GM18951 (cell line): Measurements from ENCODE around the gene ZNF275.

Experiments used
- POLR2A ChIP-seq: IDR thresholded peaks from 4 replicates; pipeline ENCODE4 v1.6.1; 2011; ENCODE audit warnings: mild to moderate bottlenecking; ENCODE audit not compliant: insufficient read length, insufficient read depth; ENCODE audit errors: extremely low read depth
- in situ Hi-C: fragments of 300-500 bp; cut with MboI; formaldehyde crosslinking; loops from one replicate; pipeline ENCODE4 v1.12.0; 2022; ENCODE audit warnings: low sequenced_read_pairs, mixed read lengths, inconsistent platforms; ENCODE audit not compliant: unreplicated experiment

The ZNF275 gene

GRCh38 chrX:153352858-153353257, 18.9 kb downstream of the ZNF275 start:
- no peak for TF ChIP-seq POLR2A
- in situ Hi-C loops: no loop called here

DNA sequence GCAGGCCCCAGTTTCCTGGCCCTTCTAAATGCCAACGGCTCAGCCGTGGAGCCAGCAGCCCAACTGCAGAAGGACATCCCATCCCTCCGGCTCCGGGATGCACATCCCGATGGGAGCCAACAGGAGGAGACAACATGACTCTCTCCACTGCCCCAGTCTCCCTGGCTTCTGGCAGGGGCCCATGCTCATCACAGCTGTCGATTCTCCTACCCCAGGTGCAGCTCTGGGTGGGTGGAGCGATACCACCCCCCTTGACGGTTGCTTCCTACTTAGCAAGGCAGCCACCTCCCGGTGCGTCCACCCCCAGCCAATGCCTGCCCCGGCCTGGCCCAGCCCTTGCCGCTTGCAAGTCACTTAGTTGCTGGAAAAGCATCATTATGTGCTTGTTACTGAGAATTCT, 19.5 kb downstream of the ZNF275 start:
- in situ Hi-C loops: no loop called here

GRCh38 chrX:153357877-153358276, 23.9 kb downstream of the ZNF275 start:
- in situ Hi-C loops: no loop called here
- TF ChIP-seq POLR2A: no peak

More for the DNA sequence above, 19.5 kb downstream of the ZNF275 start:
- no peak for TF ChIP-seq POLR2A

GRCh38 chrX:153361781-153362397, 27.9 kb downstream of the ZNF275 start:
- in situ Hi-C loops: no loop called here
- TF ChIP-seq POLR2A: no peak

DNA sequence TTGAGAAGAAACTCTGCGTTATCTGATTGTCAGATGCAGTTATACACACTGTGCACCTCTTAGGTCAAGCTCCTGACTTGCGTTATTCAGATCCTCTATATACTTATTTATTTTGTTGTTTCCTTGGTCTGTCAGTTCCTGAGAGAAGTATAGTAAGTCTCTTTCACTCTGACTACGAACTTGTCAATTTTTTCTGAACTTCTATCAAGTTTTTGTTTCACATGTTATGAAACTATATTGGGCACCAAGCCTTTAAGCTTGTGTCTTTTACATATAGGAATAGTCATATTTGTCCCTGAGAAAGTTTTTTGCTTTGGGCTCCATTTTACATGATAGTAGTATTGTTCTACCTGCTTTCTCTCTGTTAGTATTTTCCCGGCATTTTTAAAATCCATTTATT, 31.7 kb downstream of the ZNF275 start:
- in situ Hi-C loops: no loop called here
- no peak for TF ChIP-seq POLR2A

- in situ Hi-C loops: no loop called here
- no peak for TF ChIP-seq POLR2A
These were observed 32.2 kb downstream of the ZNF275 start for GRCh38 chrX:153366119-153366518.

DNA sequence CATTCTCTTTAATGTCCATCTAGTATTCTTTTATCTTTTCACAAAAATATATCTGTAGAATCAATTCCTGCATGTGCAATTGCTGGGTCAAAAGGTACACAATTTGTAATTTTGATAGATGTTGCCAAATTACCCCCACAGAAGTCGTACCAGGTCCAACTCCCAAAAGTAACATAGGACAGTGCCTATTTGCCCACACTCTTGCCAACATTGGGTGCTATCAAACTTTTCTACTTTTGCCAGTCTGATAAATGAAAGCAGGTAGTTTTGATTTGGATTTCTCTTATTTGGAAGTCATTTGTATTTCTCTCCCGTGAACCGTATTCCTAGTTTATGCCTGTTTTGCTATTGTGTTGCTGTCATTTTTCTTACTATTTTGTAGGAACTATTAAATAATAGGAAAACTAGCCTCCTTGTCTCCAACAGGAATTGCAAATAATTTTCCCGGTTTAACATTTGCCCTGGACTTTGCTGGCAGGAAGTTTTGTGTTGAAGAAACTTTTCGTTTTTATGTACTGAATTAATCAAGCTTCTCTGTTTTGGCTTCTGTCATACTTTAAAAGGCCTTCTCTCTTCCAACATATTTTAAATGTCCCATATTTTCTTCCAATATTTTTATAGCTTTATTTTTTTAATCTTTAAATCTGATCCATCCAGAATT, 33.1 kb downstream of the ZNF275 start:
- TF ChIP-seq POLR2A: no peak
- in situ Hi-C loops: no loop called here

GRCh38 chrX:153370293-153371055, 36.5 kb downstream of the ZNF275 start:
- in situ Hi-C loops: no loop called here
- TF ChIP-seq POLR2A: no peak

- in situ Hi-C loops: no loop called here
- TF ChIP-seq POLR2A: no peak
These were observed 37.3 kb downstream of the ZNF275 start for GRCh38 chrX:153371256-153371655.

DNA sequence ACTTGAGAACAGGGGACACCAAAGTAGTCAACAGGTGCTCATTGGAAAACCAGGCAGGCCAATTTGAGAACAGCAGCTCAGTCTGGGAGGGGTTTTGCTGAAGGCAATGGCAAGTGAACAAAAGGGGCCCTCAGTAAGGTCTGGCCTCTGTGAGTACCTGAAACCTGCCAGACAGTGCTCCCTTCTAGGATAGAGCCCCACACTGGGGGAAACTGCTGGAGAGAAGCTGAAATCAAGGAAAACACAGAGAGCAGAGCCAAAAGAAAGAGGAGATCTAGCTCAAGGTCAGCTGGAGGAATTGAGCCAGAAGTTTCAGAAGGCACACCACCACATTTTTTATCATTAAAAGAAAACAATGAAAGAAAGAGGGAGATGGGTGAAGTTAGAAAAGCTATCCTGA, 39.0 kb downstream of the ZNF275 start:
- in situ Hi-C loops: no loop called here
- TF ChIP-seq POLR2A: no peak

DNA sequence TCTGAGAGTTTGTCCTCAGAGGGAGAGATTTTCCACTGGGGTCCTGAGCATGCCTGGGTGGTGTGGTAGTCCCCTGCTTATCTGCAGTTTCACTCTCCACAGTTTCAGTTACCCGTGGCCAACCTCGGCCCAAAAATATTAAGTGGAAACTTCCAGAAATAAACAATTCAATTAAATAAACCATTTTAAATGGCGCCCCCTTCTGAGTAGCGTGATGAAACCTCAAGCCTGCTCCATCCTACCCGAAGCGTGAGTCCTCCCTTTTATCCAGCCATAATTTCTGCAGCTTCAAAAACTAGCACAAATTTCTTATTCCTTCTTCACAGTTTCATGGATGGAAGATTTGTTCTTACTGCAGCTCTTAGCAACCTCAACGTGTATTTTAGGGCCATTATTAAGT, 40.5 kb downstream of the ZNF275 start:
- in situ Hi-C loops: no loop called here
- no peak for TF ChIP-seq POLR2A

- in situ Hi-C loops: no loop called here
- TF ChIP-seq POLR2A: no peak
These were observed 41.6 kb downstream of the ZNF275 start for GRCh38 chrX:153375571-153375970.

DNA sequence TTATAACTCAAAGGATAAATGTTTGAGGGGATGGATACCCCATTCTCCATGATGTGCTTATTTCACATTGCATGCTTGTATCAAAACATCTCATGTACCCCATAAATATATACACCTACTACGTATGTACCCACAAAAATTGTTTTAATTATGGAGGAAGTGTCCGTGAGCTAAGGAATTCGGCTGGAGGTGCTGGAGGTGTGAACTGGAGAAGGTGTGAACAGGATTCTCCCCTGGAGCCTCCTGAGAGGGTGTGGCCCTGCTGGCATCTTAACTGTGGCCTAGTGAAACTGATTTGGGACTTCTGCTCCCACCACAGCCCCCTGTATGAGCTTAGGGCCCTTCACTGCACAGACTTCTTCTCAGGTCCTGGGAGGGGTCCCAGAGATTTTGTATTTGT, 43.8 kb downstream of the ZNF275 start:
- in situ Hi-C loops: no loop called here
- no peak for TF ChIP-seq POLR2A

GRCh38 chrX:153378607-153379006, 44.7 kb downstream of the ZNF275 start:
- in situ Hi-C loops: no loop called here
- no peak for TF ChIP-seq POLR2A
